Amniotic stem cell (primary cell): ENCODE results near the gene RGS6.
A peak's percentile ranks its signal among the peaks of the same experiment; 100 is the strongest.

Source experiments
- DNase-seq: peaks from one replicate; lab custom pipeline; 2025; lab: John Stamatoyannopoulos, UW

Gene RGS6

DNA sequence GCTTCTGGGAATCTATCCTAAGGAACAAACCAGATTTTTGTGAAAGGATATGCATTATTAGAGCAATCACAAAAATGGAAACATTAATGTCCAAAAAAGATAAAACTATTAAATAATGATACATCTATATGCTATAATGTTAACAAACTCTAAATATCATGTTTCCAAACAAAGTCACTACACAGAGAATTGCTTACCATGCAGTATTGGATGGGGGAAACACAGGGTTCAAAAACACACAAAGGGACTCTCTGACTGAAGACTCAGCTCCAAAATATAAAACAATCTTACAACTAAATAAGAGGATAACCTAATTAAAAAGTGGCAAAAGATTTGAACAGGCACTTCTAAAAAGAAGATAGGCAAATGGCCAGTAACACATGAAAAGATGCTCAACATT is 657.4 kb downstream of the RGS6 start:
- DNase-seq: no peak

DNA sequence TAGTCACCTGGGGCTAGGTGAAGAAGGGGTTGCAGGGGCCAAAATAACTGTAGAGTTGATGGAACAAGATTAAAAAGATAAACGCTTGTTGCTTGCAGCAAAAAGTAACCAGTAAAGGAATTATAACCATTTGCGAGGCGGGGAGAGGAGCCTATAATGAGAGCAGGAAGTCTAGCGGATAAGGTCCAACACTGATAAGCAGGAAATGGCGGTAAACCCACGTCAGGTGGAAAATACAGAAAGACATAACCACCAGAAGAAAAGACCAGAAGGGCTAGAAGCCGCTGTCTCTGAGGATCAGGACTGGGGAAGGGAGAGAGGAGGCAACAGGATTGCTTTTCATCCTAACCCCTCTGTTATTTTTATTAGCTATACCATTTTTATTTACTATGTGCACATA is 658.3 kb downstream of the RGS6 start:
- DNase-seq: no peak

DNA sequence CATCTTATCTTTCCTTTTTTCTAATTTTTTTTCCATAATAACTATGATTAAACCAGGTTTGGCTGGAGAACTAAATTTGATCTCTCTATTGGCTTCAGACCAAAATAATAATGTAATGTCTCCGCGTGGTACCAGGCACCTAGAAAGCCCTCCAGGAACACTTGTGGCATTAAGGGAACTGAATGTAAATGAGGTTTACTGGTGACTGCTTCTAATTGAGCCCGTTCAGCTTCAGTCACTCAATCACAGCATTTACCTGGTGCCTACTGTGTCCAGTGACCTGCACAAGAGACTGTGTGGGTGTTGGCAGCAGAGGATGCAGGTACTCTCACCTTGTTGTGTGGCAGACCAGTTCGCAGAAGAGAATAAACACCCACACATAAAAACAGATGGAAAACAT is 659.2 kb downstream of the RGS6 start:
- no peak for DNase-seq

DNA sequence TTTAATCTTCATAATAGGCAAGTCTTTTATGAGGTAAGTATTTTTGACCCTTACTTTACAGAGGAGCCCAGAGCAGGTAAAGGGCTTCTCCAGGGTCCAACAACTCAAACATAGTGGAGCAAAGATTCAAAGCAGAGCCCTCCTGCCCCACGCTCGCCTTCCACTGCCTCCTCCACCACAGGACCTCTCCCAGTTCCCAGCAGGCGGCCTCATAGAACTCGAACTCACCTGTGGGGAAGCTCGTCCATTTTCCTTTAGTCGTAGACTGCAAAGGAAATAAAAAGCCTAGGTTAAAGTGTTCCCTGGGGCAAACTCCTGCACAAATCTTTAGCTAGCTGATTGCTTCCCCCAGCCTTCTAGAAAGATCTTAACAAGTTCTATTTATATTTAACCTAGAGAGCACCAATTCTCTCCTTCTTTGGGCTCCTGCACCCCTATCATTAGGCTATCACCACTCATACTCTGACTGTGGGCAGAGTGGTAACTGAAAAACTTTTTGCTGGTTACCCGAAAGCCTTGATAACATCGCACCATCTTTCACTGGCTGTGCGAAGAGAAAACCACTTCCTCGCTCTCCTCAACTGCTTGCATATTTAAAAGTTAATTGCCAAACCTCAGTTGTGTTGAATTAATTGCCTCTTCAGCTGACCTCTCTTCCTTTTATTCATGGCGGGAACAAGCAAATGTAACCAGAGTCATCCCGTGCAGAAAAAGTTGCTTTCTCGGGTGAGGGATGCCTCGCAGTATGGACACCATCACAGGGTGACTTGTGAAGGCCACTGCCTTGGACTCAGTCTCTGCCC is 662.1 kb downstream of the RGS6 start:
- no peak for DNase-seq

DNA sequence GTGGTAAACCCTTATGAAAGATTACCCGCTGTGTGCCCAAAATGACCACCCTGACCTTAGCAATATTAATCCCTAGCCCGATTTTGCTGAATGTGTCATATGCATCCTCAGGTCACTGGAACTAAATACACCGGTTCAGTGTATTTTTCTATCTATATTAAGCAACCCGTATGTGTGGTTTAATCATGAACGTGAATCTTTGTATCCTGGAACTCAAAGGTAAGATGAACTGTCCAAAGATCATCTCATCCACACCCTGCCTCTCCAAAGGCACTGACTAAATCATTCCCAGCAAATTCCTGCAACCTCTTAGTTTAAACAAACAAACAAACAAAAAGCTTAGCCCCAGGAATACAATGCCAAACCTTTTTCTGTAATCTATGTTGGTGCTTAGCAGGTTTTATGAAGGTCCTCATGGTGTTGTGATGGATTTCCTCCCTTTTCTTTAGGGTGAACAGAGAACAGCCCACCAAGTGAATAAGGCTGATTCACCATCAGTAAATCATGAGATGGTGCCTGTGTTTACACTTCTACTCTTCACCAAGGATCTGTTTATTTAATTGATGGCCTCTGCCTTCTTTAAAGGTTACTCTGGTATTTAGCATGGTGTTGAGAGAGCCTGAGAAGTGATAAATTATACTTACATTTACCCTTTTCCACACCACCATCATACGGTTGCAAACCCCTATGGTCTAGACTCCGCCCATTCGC is 663.1 kb downstream of the RGS6 start:
- no peak for DNase-seq

DNA sequence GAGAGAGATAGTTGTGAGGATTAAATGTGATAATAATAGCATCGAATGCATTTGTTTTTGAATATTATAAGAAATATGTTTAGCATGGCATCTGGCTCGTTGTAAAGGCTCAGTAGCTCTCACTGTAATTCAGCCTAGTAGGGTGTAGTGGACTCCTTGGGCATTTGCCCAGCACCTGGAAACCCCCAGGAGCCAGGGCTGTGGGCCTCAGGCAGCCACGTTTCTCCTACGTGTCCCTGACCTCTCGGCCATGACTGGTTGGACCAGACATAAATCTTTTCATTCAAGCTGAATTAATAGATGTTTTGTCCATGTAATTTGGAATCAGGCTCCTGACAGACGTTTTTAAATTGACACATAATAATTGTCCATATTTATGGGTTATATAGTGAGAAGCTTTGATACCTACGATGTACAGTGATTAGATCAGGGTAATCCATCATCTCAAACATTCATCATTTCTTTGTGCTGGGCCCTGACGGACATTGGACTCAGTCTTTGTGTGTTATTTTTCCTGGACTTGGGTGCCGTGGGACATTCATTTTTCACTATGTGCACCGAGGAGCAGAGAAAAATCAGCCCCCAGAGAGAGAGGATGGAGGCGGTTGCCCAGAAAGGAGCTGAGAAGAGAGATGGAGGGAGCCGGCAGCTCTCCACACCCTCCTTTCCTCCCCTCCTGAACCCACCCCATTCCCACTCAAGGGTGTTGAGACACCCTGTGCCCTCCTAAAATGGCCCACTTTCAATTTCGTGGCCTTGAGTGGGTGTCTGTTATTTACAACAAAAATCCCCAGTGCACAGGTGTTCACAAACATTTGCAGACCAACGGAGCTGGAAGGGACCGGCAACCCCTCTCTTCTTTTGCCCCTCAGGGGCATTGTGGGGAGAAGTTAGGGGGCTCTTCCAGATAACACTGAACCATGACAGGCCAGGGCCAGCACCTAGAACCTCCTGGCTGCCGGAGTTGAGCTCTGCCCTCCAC is 665.3 kb downstream of the RGS6 start:
- no peak for DNase-seq

DNA sequence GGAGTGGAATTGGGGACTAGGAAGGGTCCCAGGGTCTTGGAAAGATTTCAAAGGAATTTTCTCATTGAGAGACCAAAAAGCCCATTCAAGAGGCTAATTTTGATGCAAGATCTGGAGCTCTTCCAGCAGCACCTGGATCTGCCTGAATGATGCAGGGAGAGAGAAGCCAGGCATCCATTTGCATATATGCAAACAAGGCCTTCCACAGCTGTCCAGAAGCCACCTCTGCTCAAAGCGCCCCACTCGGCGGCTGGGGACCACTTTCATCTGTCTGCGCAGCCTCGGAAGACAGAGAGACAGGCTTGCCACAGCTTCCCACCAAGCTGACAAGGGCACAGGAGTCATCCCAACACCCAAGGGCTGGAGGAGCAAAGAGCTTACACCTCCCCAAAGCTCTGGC is 666.1 kb downstream of the RGS6 start:
- no peak for DNase-seq

DNA sequence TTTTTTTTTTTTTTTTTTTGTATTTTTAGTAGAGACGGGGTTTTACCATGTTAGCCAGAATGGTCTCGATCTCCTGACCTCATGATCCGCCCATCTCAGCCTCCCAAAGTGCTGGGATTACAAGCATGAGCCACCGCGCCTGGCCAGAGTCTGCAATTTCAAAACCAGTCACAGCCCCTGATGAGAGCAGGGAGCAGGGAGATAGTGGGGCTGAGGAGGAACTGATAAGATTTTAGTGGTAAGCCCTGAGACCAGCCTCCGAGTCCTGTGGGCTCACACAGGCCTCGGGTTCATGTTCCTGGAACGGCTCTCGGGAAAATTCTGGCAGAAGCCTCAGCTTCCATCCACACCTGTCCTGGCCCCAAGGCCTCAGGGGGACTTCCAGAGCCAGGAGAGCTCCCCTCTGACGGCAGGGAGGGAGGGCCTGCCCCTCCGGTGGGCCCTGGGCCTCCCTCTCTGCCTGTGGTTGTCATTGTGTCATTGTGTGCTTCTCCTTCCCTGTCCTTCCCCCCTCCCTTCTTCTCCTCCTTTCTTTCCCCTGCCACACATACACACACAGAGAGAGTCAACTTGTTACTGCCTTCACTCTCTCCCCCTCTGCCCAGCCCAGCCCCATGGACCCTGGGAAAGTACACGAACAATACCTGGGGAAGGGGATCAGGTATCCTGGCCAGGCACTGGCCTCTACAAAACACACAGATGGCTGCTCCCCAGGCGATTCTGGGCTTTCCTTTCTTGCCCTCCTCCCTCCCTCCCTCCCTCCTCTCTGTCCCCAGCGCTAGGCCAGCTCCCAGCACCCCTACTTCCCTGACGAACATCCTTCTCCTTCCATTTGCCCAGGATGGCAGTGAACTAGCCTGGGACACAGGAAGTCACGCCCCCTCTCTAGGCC is 667.6 kb downstream of the RGS6 start:
- no peak for DNase-seq

- no peak for DNase-seq
These were observed 668.5 kb downstream of the RGS6 start for GRCh38 chr14:72600551-72601330.

DNA sequence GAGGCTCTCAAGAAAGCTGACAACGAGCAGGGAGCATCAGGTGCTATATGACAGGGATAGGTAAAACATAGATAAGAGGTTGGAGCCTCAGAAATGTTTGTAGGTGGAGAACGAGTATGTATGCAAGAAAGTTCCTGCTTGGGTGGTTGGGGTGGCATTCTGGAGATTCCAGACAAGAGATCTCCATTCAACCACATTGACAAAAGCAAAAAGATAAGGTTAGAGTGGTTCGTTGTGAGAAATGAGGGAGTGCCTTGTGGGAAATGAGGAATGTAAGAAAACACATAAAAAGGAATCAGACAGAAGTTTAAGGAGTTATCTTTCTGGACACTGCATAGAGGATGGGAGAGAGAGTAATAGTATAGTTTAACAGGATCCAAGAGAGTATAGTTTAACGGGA is 671.4 kb downstream of the RGS6 start:
- DNase-seq: no peak

DNA sequence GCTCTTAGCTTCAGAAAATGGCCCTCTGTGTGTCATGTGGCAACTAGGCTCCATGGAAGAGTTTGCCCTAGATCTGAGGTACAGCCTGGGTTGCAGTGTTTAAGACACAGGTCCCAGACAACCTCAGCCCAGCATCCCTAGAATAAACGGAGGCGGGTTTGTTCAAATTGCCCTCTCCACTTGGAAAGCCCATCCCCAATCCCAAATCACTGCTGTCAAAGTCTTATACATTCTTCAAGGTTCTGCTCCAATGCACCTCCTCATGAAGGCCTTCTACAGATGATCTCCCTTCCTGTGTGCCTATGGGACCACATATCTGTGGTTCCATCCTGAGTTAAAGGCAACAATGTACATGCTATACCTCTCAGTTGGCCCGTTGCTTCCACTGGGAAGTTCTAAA is 671.9 kb downstream of the RGS6 start:
- no peak for DNase-seq

DNA sequence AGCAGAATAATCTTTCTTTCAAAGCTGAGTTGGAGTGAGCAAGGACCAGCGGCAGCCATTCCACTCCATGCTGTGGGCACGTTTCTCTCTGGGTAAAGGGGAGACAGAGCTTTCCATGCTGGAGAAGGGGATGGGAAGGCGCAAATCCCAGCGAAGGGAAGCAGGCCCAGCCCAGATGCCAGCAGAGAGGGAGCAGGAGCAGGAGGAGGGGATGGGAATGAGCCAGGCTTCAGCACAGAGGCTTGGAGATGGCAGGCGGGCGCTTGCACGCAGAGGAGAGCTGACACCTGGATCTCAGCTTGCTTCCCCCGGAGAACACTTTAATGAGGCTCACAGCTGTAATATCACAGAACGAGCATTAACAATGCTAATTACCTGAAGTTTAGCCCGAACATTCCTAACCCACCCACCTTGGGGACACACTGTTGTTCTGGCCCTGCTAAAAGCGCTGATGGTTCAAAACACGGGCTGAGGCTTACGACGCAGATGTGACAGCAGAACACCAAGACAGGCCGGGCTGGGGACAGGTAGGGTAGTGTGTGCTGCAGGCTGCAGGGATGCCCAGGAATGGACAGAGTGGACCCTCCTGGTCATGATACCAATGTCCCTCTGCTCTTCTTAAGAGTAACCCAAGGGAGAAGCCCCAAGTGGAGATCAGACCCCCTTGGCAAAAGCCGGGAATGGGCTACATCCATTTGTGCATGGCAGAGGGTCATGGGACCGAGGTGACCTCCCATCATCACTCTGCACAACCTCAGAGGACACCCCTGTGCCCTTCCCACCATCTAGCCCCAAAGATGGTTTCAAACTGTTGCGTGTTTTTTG is 673.1 kb downstream of the RGS6 start:
- no peak for DNase-seq

DNA sequence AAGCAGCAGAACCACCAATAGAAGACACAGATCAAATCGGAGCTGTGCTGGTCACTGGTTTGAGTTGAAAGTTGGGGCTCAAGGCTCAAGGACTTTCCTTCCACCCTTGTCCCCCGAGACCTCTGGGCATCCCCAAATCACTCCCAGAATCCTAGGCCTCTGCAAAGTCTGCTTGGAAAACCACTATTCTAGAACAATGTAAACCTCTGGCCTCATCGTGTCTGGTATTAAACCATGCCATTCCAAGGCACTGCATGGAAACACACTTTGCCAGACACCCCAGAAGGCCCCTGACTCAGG is 673.6 kb downstream of the RGS6 start:
- DNase-seq: no peak

DNA sequence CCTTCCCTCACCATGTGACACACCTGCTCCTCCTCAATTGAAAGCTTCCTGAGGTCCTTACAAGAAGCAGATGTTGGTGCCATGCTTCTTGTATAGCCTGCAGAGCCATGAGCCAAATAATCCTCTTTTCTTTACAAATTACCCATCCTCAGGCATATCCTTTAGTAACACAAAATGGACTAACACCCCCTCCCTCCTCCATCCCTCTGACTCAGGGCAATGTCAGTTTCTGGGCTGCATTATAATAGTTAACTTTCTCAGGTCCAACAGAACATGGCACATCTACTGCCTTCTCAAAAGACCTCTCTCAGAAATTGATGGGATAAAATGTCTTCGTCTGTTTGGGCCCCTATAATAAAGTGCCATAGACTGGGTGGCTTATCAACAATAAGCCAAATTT is 674.6 kb downstream of the RGS6 start:
- no peak for DNase-seq

DNA sequence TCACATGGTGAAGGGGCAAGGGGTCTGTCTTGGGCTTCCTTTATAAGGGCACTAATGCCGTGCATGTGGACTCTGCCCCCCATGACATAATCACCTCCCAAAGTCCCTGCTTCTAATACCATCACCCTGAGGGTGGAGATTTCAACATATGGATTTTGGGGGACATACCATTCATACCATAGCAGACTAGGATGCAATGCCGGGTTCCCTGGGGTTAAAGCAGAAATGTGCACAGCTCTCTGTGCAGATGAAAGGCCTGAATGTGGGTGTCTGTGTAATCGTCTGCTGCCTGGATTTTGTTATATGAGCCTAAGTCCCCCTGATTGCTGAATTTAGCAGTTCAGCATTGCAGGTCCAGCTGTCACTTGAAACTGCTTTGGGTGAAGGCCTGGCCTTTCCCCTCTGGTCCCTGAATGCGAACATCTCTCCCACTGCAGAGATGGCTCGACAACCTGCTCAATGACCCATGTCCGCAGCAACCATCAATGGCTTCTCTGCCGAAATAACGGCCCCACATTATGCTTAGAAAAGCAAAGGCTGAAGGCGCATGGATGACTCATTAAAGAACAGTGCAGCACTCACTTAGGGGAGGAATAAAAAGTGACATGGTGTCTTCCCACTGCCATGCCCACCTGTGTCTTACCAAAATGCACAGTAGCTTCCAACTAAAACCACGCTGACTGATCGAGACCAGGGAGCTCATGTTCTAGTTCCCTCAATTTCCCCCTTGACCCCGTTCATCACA is 675.3 kb downstream of the RGS6 start:
- peak; percentile 20 for DNase-seq

DNA sequence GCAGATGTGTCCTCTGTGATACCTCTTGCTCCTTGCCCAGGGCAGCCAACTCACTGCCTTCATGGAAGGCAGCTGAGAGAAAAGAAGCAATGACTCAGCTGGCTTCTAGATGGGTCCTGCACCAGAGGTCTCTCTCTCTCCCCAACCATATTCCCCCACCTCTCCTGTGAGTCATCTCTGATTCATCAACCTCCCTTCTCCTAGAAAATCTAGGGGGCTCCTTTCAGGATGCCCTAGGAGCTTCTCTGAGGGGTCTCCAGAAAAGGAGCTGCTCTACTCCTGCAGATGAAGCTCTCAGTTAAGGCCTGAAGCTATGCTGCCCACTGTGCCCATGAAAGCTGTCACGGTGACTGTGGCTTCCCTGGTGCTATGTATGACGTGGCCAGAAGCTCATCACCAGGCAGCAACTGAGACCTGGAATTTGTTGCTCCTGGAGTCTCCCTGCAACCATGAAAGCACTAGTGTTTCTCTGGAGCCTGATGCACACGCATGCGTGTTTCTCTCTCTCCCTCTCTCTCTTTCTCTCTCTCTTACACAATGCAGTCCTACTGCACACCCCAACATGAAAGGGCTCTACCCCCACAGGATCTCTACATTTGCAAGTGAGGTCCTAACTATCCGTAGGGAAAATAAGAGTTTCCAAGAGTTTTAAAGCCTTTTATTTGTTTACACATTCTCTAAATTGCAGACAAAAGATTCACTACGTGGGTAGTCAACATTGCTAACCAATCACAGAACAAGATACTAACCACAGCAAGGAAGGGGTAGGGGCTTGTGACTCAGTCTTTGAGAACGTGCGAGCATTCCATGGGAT is 676.4 kb downstream of the RGS6 start:
- peak; percentile 83 for DNase-seq

- DNase-seq: no peak
These were observed 677.1 kb downstream of the RGS6 start for GRCh38 chr14:72609205-72609916.
